Neural crest cell (in vitro differentiated cells): ENCODE data around the gene AKAP7. TPM values are rescaled to one million over a fixed set of nuclear protein-coding genes. Genes with fewer than 3 reads are reported as not detected.

Source experiments
- DNase-seq: peaks from one replicate; pipeline ENCODE4 v3.0.0; 2021; ENCODE audit warnings: low read depth, mixed read lengths, low spot score
- H3K27ac Mint-ChIP-seq: one replicate; pipeline ENCODE4 v1.8.0; 2021; ENCODE audit warnings: mild to moderate bottlenecking, mixed read lengths; ENCODE audit not compliant: unreplicated experiment
- H3K27me3 Mint-ChIP-seq: 2 replicates; pipeline ENCODE4 v1.8.0; 2021; ENCODE audit warnings: low read depth, mild to moderate bottlenecking, mixed read lengths
- H3K36me3 Mint-ChIP-seq: 2 replicates; pipeline ENCODE4 v1.8.0; 2021; ENCODE audit warnings: low read depth, mild to moderate bottlenecking, mixed read lengths
- H3K4me1 Mint-ChIP-seq: 2 replicates; pipeline ENCODE4 v1.8.0; 2021; ENCODE audit warnings: mixed read lengths
- H3K4me3 Mint-ChIP-seq: one replicate; pipeline ENCODE4 v1.8.0; 2021; ENCODE audit warnings: mild to moderate bottlenecking, mixed read lengths
- H3K9me3 Mint-ChIP-seq: 2 replicates; pipeline ENCODE4 v1.8.0; 2021; ENCODE audit warnings: mixed read lengths
- CTCF ChIP-seq: fragments of 200-600 bp; sonication (generic); conservative IDR thresholded peaks from 2 replicates; pipeline ENCODE4 v1.5.0; 2021; ENCODE audit warnings: antibody characterized with exemption, mild to moderate bottlenecking
- total RNA-seq: library from RNA; stranded (reverse); gene quantifications from 2 replicates; pipeline ENCODE4 v1.2.1, GENCODE V29; 2021

The AKAP7 gene
- total RNA-seq, 1 donor from 2014 or later: 7.8 TPM

GRCh38 chr6:131116755-131117360, 18.4 kb upstream of the AKAP7 start:
- peak; percentile 63 for TF ChIP-seq CTCF
- no peak overlapping the region for H3K27ac Mint-ChIP-seq
- no peaks in the 10 kb centered on the region for H3K4me1 Mint-ChIP-seq
- H3K9me3 Mint-ChIP-seq: no peaks in the 10 kb centered on the region
- DNase-seq: no peak
- H3K27me3 Mint-ChIP-seq: no peaks in the 10 kb centered on the region
- no peaks in the 10 kb centered on the region for H3K36me3 Mint-ChIP-seq
- no peak overlapping the region for H3K4me3 Mint-ChIP-seq

- TF ChIP-seq CTCF: no peak
- Mint-ChIP-seq H3K4me1 (no peaks in the 10 kb centered on the region), H3K27ac (no peak overlapping the region), H3K36me3 (no peaks in the 10 kb centered on the region), H3K9me3 (no peaks in the 10 kb centered on the region), H3K27me3 (no peaks in the 10 kb centered on the region), H3K4me3 (no peak overlapping the region)
- DNase-seq: no peak
These were observed 17.4 kb upstream of the AKAP7 start for GRCh38 chr6:131117878-131118277.

- Mint-ChIP-seq H3K9me3 (no peaks in the 10 kb centered on the region), H3K27me3 (no peaks in the 10 kb centered on the region), H3K27ac (no peak overlapping the region), H3K4me3 (no peak overlapping the region), H3K4me1 (no peaks in the 10 kb centered on the region), H3K36me3 (no peaks in the 10 kb centered on the region)
- no peak for DNase-seq
- no peak for TF ChIP-seq CTCF
These were observed 13.3 kb upstream of the AKAP7 start for GRCh38 chr6:131122007-131122406.

GRCh38 chr6:131122516-131122915, 12.8 kb upstream of the AKAP7 start:
- Mint-ChIP-seq H3K27ac (no peak overlapping the region), H3K9me3 (no peaks in the 10 kb centered on the region), H3K4me1 (no peaks in the 10 kb centered on the region), H3K27me3 (no peaks in the 10 kb centered on the region), H3K4me3 (no peak overlapping the region), H3K36me3 (no peaks in the 10 kb centered on the region)
- no peak for TF ChIP-seq CTCF
- DNase-seq: no peak

GRCh38 chr6:131124336-131125071, 10.8 kb upstream of the AKAP7 start:
- Mint-ChIP-seq H3K27ac (peak overlapping the region; percentile 5), H3K4me3 (no peak overlapping the region), H3K9me3 (no peaks in the 10 kb centered on the region), H3K27me3 (no peaks in the 10 kb centered on the region), H3K36me3 (no peaks in the 10 kb centered on the region), H3K4me1 (peaks cover 1% of the 10 kb centered on the region)
- TF ChIP-seq CTCF: no peak
- no peak for DNase-seq
